BJ (cell line): ENCODE results near the gene ATP5PF. TPM values are rescaled to one million over a fixed set of nuclear protein-coding genes. Genes with fewer than 3 reads are reported as not detected.
"Not testable (repeated sequence)": the region's sequence is repeated elsewhere in the genome, so short reads cannot be mapped to it uniquely, and the experiment has no call there.

Source experiments
- CTCF ChIA-PET: fragments of 350-600 bp; formaldehyde crosslinking; extraction: SDS; loops from one replicate; lab custom pipeline; 2021; ENCODE audit warnings: antibody characterized with exemption, inconsistent platforms; lab: Yijun Ruan, JAX
- POLR2A ChIA-PET: fragments of 300-600 bp; sonication (Branson Sonifier 250); formaldehyde crosslinking; extraction: SDS; loops from one replicate; lab custom pipeline; 2021; ENCODE audit warnings: antibody characterized with exemption; lab: Charles Lee
- DNase-seq: peaks from one replicate; pipeline ENCODE4 v3.0.0-alpha.2; 2011; ENCODE audit warnings: low read depth
- H3K27me3 ChIP-seq: 2 replicates; pipeline ENCODE4 v1.6.0; 2011; ENCODE audit warnings: low read length; ENCODE audit not compliant: control insufficient read depth, insufficient read depth
- H3K36me3 ChIP-seq: 2 replicates; pipeline ENCODE4 v1.5.1; 2011; ENCODE audit warnings: low read length; ENCODE audit not compliant: control insufficient read depth, insufficient read depth
- H3K4me3 ChIP-seq: 2 replicates; pipeline ENCODE4 v1.5.1; 2011; ENCODE audit warnings: low read depth, mild to moderate bottlenecking, control low read depth, low read length
- CTCF ChIP-seq: IDR thresholded peaks from 2 replicates; pipeline ENCODE4 v1.5.1; 2011; ENCODE audit warnings: low read depth, mild to moderate bottlenecking, control low read depth, inconsistent platforms, low read length, moderate library complexity; ENCODE audit not compliant: insufficient read depth
- polyA minus RNA-seq: library from RNA; depleted of rRNA, polyadenylated mRNA; stranded (reverse); fragments of >200 nt; gene quantifications from 2 replicates; pipeline ENCODE4 v1.2.3, GENCODE V29; 2011; rRNA and poly(A)+ RNA removed
- polyA plus RNA-seq: library from polyadenylated mRNA; depleted of rRNA; stranded (reverse); fragments of >200 nt; gene quantifications from 2 replicates; pipeline ENCODE4 v1.2.3, GENCODE V29; 2011; rRNA removed

ATP5PF gene
- polyA plus RNA-seq (52.8 and 133 TPM in 2 replicates), polyA minus RNA-seq (8.0 and 8.1 TPM in 2 replicates)

GRCh38 chr21:25734904-25735645, at the start of gene ATP5PF, which contains the start of gene GABPA:
ATP5PF (minus strand) TSS chr21:25734904; CDS start chr21:25729794, 5,110 bp downstream.
GABPA (plus strand) TSS chr21:25734972; CDS start chr21:25741599, 6,627 bp downstream.
- DNase-seq = peak; percentile 90
- Histone ChIP-seq H3K27me3 (no peaks in the 10 kb centered on the region), H3K36me3 (no peaks in the 10 kb centered on the region; the same call in 1 of the 2 replicates), H3K4me3 (peak within 1 kb of the TSS; percentile 80)
- 0 out of 2 replicates have a peak, but pooled peaks have one; percentile 21 for TF ChIP-seq CTCF
- ChIA-PET POLR2A (interaction anchor here (0.7 kb wide), 1 partner anchor 1011 kb away, joined by 3 read pairs; no protein-coding TSS in a partner anchor), CTCF (interaction anchor here (1.7 kb wide), 1 partner anchor 127 kb away, joined by 8 read pairs; no protein-coding TSS in a partner anchor)

- POLR2A ChIA-PET, H3K4me3 ChIP-seq, H3K27me3 ChIP-seq, H3K36me3 ChIP-seq, DNase-seq: not testable (repeated sequence)
- CTCF ChIA-PET = interaction anchor here (1.0 to 2.4 kb wide), 2 partner anchors 12 to 20 kb away, joined by 3 to 7 read pairs; no protein-coding TSS in a partner anchor
Measured at GRCh38 chr21:25778126-25778875, 43.6 kb upstream of the ATP5PF start.

GRCh38 chr21:25776440-25776839, 41.7 kb upstream of the ATP5PF start:
- Histone ChIP-seq H3K4me3 (no peak overlapping the region), H3K27me3 (no peaks in the 10 kb centered on the region), H3K36me3 (no peaks in the 10 kb centered on the region)
- no peak for TF ChIP-seq CTCF
- ChIA-PET CTCF (interaction anchor here (0.5 to 1.4 kb wide), 2 partner anchors 25 to 39 kb away, joined by 3 to 4 read pairs; no protein-coding TSS in a partner anchor), POLR2A (no interaction called here)
- no peak for DNase-seq

GRCh38 chr21:25772686-25773085, 38.0 kb upstream of the ATP5PF start:
- ChIA-PET CTCF (no interaction called here), POLR2A (no interaction called here)
- no peaks in the 10 kb centered on the region for H3K27me3 ChIP-seq
- no peak for DNase-seq
- TF ChIP-seq CTCF = no peak
- H3K4me3 ChIP-seq = no peak overlapping the region
- H3K36me3 ChIP-seq = no peaks in the 10 kb centered on the region

GRCh38 chr21:25767921-25768320, 33.2 kb upstream of the ATP5PF start:
- no peak for TF ChIP-seq CTCF
- no peak overlapping the region for H3K4me3 ChIP-seq
- POLR2A ChIA-PET = no interaction called here
- H3K27me3 ChIP-seq = no peaks in the 10 kb centered on the region
- CTCF ChIA-PET = interaction anchor here (0.6 to 2.2 kb wide), 5 partner anchors 9 to 1650 kb away, joined by 3 to 5 read pairs (median 3); no protein-coding TSS in a partner anchor
- no peak for DNase-seq
- H3K36me3 ChIP-seq = peaks cover 1% of the 10 kb centered on the region; the same call in 1 of the 2 replicates
